DOHH2 (cell line): ENCODE measurements around the gene DDX4.

ENCODE experiments used
- H3F3A ChIP-seq: fragments of 200-600 bp; sonication (generic), shearing (Covaris generic); 2 replicates; pipeline ENCODE4 v1.6.0; 2016; ENCODE audit warnings: antibody characterized with exemption, mild to moderate bottlenecking; ENCODE audit not compliant: control insufficient read depth, insufficient read depth
- H3K27ac ChIP-seq: fragments of 200-600 bp; sonication (generic); 2 replicates; pipeline ENCODE4 v1.5.1; 2014; ENCODE audit warnings: low read depth, mild to moderate bottlenecking, low read length, moderate library complexity
- H3K27me3 ChIP-seq: fragments of 200-600 bp; sonication (generic); 2 replicates; pipeline ENCODE4 v1.6.1; 2014; ENCODE audit warnings: mild to moderate bottlenecking, low read length, mixed read lengths; ENCODE audit not compliant: control insufficient read depth
- H3K36me3 ChIP-seq: fragments of 200-600 bp; sonication (generic); 2 replicates; pipeline ENCODE4 v1.6.1; 2014; ENCODE audit warnings: mild to moderate bottlenecking, low read length, moderate library complexity, mixed read lengths; ENCODE audit not compliant: control insufficient read depth
- H3K4me1 ChIP-seq: fragments of 200-600 bp; sonication (generic); 2 replicates; pipeline ENCODE4 v1.6.1; 2014; ENCODE audit warnings: mild to moderate bottlenecking, low read length, mixed read lengths; ENCODE audit not compliant: control insufficient read depth
- H3K4me2 ChIP-seq: fragments of 200-600 bp; sonication (generic); 2 replicates; pipeline ENCODE4 v1.6.0; 2014; ENCODE audit warnings: mild to moderate bottlenecking, low read length, moderate library complexity
- H3K4me3 ChIP-seq: fragments of 200-600 bp; sonication (generic); 2 replicates; pipeline ENCODE4 v1.5.1; 2014; ENCODE audit warnings: mild to moderate bottlenecking, low read length, mixed read lengths
- H3K79me2 ChIP-seq: fragments of 200-600 bp; sonication (generic); 2 replicates; pipeline ENCODE4 v1.6.1; 2014; ENCODE audit warnings: mild to moderate bottlenecking, low read length, mixed read lengths; ENCODE audit not compliant: control insufficient read depth
- H3K9me2 ChIP-seq: fragments of 200-600 bp; sonication (generic); replicated peaks from 2 replicates; pipeline ENCODE4 v1.6.1; 2014; ENCODE audit warnings: mild to moderate bottlenecking, low read length, mixed read lengths; ENCODE audit not compliant: control insufficient read depth
- H3K9me3 ChIP-seq: fragments of 200-600 bp; sonication (generic); 2 replicates; pipeline ENCODE4 v1.6.1; 2014; ENCODE audit warnings: antibody characterized with exemption, low read length, mixed read lengths; ENCODE audit not compliant: control insufficient read depth, insufficient read depth
- H4K20me1 ChIP-seq: fragments of 200-600 bp; sonication (generic); 2 replicates; pipeline ENCODE4 v1.6.0; 2014; ENCODE audit warnings: low read depth, mild to moderate bottlenecking, antibody characterized with exemption, low read length, moderate library complexity; ENCODE audit not compliant: control insufficient read depth, insufficient read depth
- EZH2phosphoT487 ChIP-seq: fragments of 200-600 bp; sonication (generic); IDR thresholded peaks from 2 replicates; pipeline ENCODE4 v1.6.1; 2017; ENCODE audit warnings: borderline replicate concordance, mild to moderate bottlenecking, antibody characterized with exemption, low read length, moderate library complexity, mixed read lengths
- TF ChIP-seq, protein P1 (sequence below): fragments of 200-600 bp; sonication (generic); IDR thresholded peaks from one replicate; pipeline ENCODE4 v1.5.1; 2014; ENCODE audit warnings: antibody characterized with exemption, mild to moderate bottlenecking, low read depth, low read length; ENCODE audit not compliant: poor library complexity, severe bottlenecking

Gene DDX4

DNA sequence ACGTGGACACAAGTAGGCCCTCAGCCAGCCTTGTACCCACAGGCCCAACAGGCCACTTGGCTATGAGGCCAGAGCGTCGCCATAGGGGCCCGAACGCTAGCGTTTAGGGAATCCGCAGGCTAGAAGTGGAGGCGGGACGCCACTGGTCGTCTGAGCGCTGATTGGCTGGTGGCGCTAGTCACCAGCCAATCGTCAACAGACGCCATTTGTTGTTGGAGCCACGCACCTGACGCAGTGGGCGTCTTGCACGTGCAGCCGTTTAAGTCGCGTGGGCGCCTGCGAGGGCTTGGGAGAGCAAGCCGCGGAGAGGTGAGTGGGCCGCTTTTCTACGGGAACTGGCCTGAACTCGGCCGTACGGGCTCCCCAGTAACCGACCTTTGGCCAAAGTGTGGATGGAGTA, at the start of gene DDX4:
Gene DDX4, plus strand, starts transcription at position 269 of the 400 bp plus-strand sequence. CDS start 903 bp downstream, outside the sequence.
- Histone ChIP-seq H4K20me1 (no peaks in the 10 kb centered on the region), H3K79me2 (no peaks in the 10 kb centered on the region), H3K36me3 (no peaks in the 10 kb centered on the region), H3K27ac (no peak within 1 kb of the TSS), H3K9me2 (no peaks in the 10 kb centered on the region), H3K4me1 (no peaks in the 10 kb centered on the region), H3K4me2 (no peak within 1 kb of the TSS), H3K4me3 (no peak within 1 kb of the TSS), H3F3A (no peaks in the 10 kb centered on the region), H3K27me3 (no peaks in the 10 kb centered on the region), H3K9me3 (no peaks in the 10 kb centered on the region)
- TF ChIP-seq, protein P1, sequence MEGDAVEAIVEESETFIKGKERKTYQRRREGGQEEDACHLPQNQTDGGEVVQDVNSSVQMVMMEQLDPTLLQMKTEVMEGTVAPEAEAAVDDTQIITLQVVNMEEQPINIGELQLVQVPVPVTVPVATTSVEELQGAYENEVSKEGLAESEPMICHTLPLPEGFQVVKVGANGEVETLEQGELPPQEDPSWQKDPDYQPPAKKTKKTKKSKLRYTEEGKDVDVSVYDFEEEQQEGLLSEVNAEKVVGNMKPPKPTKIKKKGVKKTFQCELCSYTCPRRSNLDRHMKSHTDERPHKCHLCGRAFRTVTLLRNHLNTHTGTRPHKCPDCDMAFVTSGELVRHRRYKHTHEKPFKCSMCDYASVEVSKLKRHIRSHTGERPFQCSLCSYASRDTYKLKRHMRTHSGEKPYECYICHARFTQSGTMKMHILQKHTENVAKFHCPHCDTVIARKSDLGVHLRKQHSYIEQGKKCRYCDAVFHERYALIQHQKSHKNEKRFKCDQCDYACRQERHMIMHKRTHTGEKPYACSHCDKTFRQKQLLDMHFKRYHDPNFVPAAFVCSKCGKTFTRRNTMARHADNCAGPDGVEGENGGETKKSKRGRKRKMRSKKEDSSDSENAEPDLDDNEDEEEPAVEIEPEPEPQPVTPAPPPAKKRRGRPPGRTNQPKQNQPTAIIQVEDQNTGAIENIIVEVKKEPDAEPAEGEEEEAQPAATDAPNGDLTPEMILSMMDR, result no peak
- TF ChIP-seq EZH2phosphoT487, result no peak

DNA sequence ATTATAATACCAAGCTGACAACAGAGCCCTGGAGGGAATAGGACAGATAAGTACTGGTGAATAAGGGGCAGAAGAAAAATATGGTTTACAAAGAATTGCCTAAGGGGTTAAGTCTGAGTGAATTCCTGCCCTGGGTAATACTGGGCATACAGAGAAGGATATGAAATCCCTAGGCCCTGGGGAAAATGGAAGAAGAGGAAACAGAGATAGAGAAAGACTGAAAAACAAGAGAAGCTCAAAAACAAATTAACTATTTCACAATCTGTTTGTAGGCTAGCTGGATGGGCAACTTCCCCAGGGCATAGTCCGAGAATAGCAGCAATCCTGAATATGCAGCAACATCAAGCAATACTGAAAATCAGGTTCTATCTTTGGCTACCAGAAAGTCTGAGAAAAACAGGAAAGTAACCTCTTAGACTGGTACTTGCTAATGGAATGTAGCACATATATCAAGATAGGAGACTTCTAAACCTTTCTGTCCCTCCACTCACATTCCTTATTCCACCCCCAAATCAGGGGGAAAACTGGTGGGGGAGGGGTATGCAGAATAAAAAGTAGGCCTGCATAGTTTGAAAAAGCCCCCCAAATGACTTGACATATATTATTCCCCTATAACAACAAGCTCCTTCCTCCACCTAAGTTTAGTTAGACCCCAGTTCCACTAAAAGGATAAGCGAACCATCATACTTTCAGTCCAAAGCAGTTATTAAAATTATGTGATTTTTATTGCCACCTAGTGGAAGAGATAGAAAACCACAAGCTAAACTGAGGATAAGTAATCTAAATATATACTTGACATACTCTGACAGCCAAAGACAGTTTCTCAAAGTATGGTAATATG, 46.4 kb upstream of the DDX4 start:
- Histone ChIP-seq H3K79me2 (no peaks in the 10 kb centered on the region), H3K27me3 (no peaks in the 10 kb centered on the region), H3K9me3 (no peaks in the 10 kb centered on the region), H3F3A (peaks cover 12% of the 10 kb centered on the region), H3K27ac (no peak overlapping the region), H3K4me2 (no peak overlapping the region), H3K36me3 (peaks cover 9% of the 10 kb centered on the region), H4K20me1 (no peaks in the 10 kb centered on the region), H3K4me3 (no peak overlapping the region), H3K9me2 (no peaks in the 10 kb centered on the region), H3K4me1 (0 out of 2 replicates have a peak, but pooled peaks cover 3% of the 10 kb centered on the region)
- TF ChIP-seq, protein P1, result peak; percentile 63
- TF ChIP-seq EZH2phosphoT487, result no peak

DNA sequence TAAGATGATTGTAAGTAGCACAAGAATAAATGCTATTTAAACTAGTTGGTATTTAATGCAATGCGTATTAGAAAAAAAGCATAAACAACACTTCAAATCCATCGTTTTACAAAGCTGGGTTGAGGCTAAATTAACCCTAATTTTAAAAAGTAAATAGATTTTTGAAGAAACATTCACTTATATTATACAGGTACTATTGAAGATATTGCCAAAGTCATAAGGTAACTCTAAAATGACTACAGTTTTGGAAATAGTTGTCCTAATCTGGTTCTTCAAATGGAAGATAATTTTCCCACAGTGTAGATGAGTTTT, 45.8 kb upstream of the DDX4 start:
- H4K20me1 ChIP-seq, result no peaks in the 10 kb centered on the region
- H3K4me1 ChIP-seq, result 0 out of 2 replicates have a peak, but pooled peaks cover 3% of the 10 kb centered on the region
- no peaks in the 10 kb centered on the region for H3K27me3 ChIP-seq
- no peaks in the 10 kb centered on the region for H3K79me2 ChIP-seq
- H3K4me2 ChIP-seq, result no peak overlapping the region
- peaks cover 9% of the 10 kb centered on the region for H3K36me3 ChIP-seq
- H3K27ac ChIP-seq, result no peak overlapping the region
- no peaks in the 10 kb centered on the region for H3K9me3 ChIP-seq
- TF ChIP-seq, protein P1, result no peak
- no peak for TF ChIP-seq EZH2phosphoT487
- no peak overlapping the region for H3K4me3 ChIP-seq
- no peaks in the 10 kb centered on the region for H3K9me2 ChIP-seq
- peaks cover 12% of the 10 kb centered on the region for H3F3A ChIP-seq
